OCI-LY7 (cell line): Measurements from ENCODE around the gene NOVA1.

Experiments used
- EZH2phosphoT487 ChIP-seq: fragments of 200-600 bp; sonication (generic); IDR thresholded peaks from 2 replicates; pipeline ENCODE4 v1.6.1; 2018; ENCODE audit warnings: low read depth, borderline replicate concordance, mild to moderate bottlenecking, mixed run types, antibody characterized with exemption, low read length, moderate library complexity, mixed read lengths
- TF ChIP-seq, protein P1 (sequence below): fragments of 200-600 bp; sonication (generic); conservative IDR thresholded peaks from 2 replicates; pipeline ENCODE4 v1.5.1; 2014; ENCODE audit warnings: mild to moderate bottlenecking, antibody characterized with exemption, low read length, moderate library complexity, mixed read lengths

DNA sequence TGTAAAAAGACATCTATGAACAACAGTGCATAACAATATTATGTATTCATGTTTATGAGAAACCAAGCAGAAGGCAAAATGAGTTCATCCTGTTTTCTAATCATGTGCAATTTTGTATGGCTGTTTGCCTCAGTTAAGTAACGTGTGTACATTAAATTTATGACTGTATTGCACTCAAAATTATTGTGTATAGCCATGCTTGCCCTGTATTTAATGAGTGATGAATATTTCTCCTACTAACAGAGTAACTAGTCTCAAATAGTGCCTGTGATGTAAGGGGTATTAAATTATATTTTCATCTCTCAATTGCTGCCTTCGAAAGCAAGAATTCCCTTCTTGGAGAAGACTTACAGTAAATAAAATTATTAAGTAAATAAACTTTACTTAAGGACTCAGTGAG is 154.2 kb downstream of the NOVA1 start:
- no peak for TF ChIP-seq EZH2phosphoT487
- TF ChIP-seq, protein P1, sequence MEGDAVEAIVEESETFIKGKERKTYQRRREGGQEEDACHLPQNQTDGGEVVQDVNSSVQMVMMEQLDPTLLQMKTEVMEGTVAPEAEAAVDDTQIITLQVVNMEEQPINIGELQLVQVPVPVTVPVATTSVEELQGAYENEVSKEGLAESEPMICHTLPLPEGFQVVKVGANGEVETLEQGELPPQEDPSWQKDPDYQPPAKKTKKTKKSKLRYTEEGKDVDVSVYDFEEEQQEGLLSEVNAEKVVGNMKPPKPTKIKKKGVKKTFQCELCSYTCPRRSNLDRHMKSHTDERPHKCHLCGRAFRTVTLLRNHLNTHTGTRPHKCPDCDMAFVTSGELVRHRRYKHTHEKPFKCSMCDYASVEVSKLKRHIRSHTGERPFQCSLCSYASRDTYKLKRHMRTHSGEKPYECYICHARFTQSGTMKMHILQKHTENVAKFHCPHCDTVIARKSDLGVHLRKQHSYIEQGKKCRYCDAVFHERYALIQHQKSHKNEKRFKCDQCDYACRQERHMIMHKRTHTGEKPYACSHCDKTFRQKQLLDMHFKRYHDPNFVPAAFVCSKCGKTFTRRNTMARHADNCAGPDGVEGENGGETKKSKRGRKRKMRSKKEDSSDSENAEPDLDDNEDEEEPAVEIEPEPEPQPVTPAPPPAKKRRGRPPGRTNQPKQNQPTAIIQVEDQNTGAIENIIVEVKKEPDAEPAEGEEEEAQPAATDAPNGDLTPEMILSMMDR: no peak
